ENCODE results near the gene ELMO1. TPM values are rescaled to one million over a fixed set of nuclear protein-coding genes. Genes with fewer than 3 reads are reported as not detected.

The ELMO1 gene
- total RNA-seq, 2 donors from 2014 or later, result 5.6 to 16.1 TPM

- no peak for ATAC-seq
- intact Hi-C loops (cut with DNase I, micrococcal nuclease), result no loop called here
- no peak for DNase-seq
These were observed 552.2 kb downstream of the ELMO1 start for GRCh38 chr7:36896418-36896817.

- ATAC-seq (no peak), DNase-seq (no peak)
- intact Hi-C loops (cut with DNase I, micrococcal nuclease), result no loop called here
These were observed 553.5 kb downstream of the ELMO1 start for GRCh38 chr7:36895192-36895591.

GRCh38 chr7:36894190-36894589 lies 554.5 kb downstream of the ELMO1 start:
- no peak for ATAC-seq
- no peak for DNase-seq
- intact Hi-C loops (cut with DNase I, micrococcal nuclease), result no loop called here

GRCh38 chr7:36889182-36889581 lies 559.5 kb downstream of the ELMO1 start:
- intact Hi-C loops (cut with DNase I, micrococcal nuclease), result no loop called here
- no peak for ATAC-seq
- DNase-seq, result no peak

GRCh38 chr7:36887969-36888368 lies 560.7 kb downstream of the ELMO1 start:
- DNase-seq (no peak), ATAC-seq (no peak)
- intact Hi-C loops (cut with DNase I, micrococcal nuclease), result no loop called here

- intact Hi-C loops (cut with DNase I, micrococcal nuclease), result no loop called here
- no peak for ATAC-seq
- DNase-seq, result no peak
These were observed 561.4 kb downstream of the ELMO1 start for GRCh38 chr7:36887233-36887632.

- no peak for DNase-seq
- intact Hi-C loops (cut with DNase I, micrococcal nuclease), result no loop called here
These were observed 563.8 kb downstream of the ELMO1 start for GRCh38 chr7:36884910-36885309.

GRCh38 chr7:36884351-36884750 lies 564.3 kb downstream of the ELMO1 start:
- intact Hi-C loops (cut with DNase I, micrococcal nuclease), result no loop called here
- DNase-seq (no peak), ATAC-seq (no peak)

More at GRCh38 chr7:36884910-36885309, 563.8 kb downstream of the ELMO1 start:
- no peak for ATAC-seq

GRCh38 chr7:36881233-36881874 lies 567.3 kb downstream of the ELMO1 start:
- intact Hi-C loops (cut with DNase I, micrococcal nuclease), result no loop called here
- ATAC-seq (no peak), DNase-seq (no peak)

- intact Hi-C loops (cut with DNase I, micrococcal nuclease), result no loop called here
- ATAC-seq (no peak), DNase-seq (no peak)
These were observed 568.6 kb downstream of the ELMO1 start for GRCh38 chr7:36880108-36880507.

- DNase-seq (no peak), ATAC-seq (no peak)
- intact Hi-C loops (cut with DNase I, micrococcal nuclease), result no loop called here
These were observed 569.6 kb downstream of the ELMO1 start for GRCh38 chr7:36879021-36879420.

GRCh38 chr7:36878288-36878687 lies 570.4 kb downstream of the ELMO1 start:
- ATAC-seq, result no peak
- no peak for DNase-seq
- intact Hi-C loops (cut with DNase I, micrococcal nuclease), result no loop called here

- intact Hi-C loops (cut with DNase I, micrococcal nuclease), result no loop called here
- DNase-seq, result no peak
- no peak for ATAC-seq
These were observed 572.9 kb downstream of the ELMO1 start for GRCh38 chr7:36875794-36876193.

GRCh38 chr7:36874041-36874440 lies 574.6 kb downstream of the ELMO1 start:
- intact Hi-C loops (cut with DNase I, micrococcal nuclease), result no loop called here
- DNase-seq (no peak), ATAC-seq (no peak)

GRCh38 chr7:36871863-36872262 lies 576.8 kb downstream of the ELMO1 start:
- ATAC-seq (no peak), DNase-seq (no peak)
- intact Hi-C loops (cut with DNase I, micrococcal nuclease), result no loop called here

- ATAC-seq (no peak), DNase-seq (no peak)
- intact Hi-C loops (cut with DNase I, micrococcal nuclease), result no loop called here
These were observed 577.3 kb downstream of the ELMO1 start for GRCh38 chr7:36871355-36871738.

GRCh38 chr7:36870625-36871354 lies 577.9 kb downstream of the ELMO1 start:
- intact Hi-C loops (cut with DNase I, micrococcal nuclease), result no loop called here
- DNase-seq, result no peak

GRCh38 chr7:36868727-36869411 lies 579.8 kb downstream of the ELMO1 start:
- intact Hi-C loops (cut with DNase I, micrococcal nuclease), result no loop called here

More at GRCh38 chr7:36870625-36871354, 577.9 kb downstream of the ELMO1 start:
- ATAC-seq, result no peak

GRCh38 chr7:36865019-36865418 lies 583.6 kb downstream of the ELMO1 start:
- no peak for ATAC-seq

More at GRCh38 chr7:36868727-36869411, 579.8 kb downstream of the ELMO1 start:
- DNase-seq (no peak), ATAC-seq (no peak)

More at GRCh38 chr7:36865019-36865418, 583.6 kb downstream of the ELMO1 start:
- DNase-seq, result no peak
- intact Hi-C loops (cut with DNase I, micrococcal nuclease), result no loop called here

All from left colon (tissue), 2 donors.